ENCODE results near the gene UBE3D.
"Not testable (repeated sequence)": the region's sequence is repeated elsewhere in the genome, so short reads cannot be mapped to it uniquely, and the experiment has no call there.

The UBE3D gene

DNA sequence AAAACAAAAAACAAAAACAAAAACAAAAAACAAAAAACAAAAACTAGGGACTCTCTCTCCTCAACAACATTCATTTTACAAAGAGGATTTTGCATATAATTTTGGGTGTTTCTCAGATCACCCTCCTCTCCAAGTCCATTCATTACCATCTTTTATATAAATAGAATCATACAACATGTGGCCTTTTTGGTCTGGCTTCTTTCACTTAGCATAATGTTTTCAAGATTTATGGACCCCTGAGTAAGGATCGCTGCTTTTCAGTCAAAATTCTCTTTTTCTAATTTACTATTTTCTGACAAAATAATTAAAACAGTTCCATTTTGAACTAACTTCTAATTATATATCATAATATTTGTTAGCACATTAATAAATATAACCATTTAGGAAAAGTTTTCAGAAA lies 94.8 kb downstream of the UBE3D start:
- no peak for DNase-seq

DNA sequence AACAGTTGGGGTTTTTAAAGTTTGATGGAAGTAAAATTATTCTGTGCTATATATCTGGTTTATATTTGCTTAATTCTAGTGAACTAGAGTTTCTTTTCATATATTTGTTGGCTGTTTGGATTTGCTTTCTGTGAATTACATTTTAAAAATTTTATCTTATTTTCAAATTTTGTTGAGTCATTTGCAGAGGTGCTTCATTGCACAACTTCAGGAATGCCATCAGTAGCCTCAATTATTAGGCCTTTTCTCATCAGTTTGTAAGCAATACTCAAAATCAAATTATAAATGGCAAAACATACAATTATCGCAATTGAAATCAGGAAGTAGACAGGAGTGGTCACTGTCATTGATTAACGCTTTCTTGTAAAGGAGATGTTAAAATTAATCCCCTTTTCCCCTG lies 96.9 kb downstream of the UBE3D start:
- no peak for DNase-seq

DNA sequence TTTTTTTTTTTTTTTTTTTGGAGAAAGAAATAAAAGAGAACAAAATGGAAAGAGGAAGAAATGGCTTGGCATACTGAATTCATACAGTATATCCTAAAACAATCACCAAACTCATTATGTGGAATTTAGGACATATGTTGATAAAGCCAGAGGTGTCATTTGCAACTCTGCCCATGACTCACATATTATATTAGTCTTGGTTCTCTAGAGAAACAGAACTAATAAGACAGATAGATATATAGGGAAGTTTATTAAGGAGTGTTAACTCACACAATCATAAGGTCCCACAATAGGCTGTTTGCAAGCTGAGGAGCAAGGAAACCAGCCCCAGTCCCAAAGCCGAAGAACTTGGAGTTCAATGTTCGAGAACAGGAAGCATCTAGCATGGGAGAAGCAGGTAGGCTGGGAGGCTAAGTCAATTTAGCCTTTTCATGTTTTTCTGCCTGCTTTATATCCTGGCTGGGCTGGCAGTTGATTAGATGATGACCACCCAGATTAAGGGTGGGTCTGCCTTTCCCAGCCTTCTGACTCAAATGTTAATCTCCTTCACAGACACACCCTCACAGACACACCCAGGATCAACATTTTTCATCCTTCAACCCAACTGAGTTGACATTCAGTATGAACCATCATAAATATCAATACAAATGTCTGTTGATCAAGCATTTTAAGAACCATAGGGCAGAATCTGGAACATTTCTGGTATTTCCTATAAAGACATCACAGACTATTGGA lies 102.3 kb downstream of the UBE3D start:
- DNase-seq = no peak

DNA sequence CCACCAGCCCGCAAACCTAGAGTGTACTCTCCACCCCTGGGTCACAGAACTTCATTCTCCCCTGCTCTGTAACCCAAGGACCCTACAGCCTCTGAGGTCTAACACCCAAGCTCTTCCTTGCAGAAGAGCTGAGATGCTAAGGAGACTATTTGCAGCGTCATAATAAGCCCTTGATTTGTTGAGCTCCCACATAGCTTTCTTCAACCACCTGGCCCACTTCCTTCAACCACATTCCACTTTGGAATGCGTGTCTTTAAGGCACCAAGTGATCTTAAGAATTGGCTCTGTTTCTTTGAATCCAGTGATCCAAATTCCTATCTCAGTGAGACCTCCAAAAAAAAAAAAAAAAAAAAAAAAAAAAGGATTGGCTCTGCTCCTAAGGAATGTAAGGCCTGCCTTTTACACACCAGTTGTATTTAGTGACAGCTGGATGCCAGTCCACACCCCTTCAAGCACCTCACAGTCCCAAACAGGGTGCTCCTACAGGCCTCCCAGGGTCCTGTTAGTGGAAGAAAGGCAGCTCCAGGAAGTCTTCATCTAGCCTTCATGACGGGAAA lies 106.2 kb downstream of the UBE3D start:
- DNase-seq = no peak

DNA sequence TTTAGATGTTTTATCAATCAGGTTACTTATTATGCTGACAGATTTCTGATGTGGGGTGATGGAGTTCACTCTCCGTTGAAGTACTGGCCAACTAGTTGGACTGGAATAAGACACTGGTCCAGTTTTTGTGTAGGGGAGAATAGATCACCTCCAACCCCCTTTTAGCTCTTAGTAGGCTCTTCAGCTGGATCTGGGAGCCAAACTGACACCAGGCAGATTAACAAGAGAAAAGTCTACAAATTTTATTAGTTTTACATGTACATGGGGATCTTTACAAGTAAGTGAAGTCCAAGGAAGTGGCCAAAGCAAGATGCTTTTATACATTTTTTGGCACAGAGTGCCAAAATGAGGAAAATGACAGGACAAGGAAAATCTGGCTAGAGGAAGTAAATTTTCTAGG lies 107.1 kb downstream of the UBE3D start:
- DNase-seq = no peak

DNA sequence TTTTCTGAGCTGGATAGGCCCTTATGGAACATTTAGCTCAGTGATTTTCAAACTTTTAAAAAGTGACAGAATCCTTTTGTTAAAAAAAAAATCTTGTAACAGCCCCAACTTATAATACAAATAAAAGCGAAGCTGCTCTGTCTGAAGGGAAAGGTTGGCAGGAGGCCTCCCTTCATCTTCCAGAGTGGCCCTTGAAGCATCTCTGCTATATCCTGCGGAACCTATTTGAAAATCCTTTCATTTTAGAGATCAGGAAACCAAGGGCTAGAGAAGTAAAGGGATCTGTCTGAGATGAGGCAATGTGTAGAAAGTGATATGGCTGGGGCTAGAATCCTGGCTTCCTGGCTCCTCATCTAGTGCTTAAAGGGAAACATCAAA lies 107.8 kb downstream of the UBE3D start:
- no peak for DNase-seq

DNA sequence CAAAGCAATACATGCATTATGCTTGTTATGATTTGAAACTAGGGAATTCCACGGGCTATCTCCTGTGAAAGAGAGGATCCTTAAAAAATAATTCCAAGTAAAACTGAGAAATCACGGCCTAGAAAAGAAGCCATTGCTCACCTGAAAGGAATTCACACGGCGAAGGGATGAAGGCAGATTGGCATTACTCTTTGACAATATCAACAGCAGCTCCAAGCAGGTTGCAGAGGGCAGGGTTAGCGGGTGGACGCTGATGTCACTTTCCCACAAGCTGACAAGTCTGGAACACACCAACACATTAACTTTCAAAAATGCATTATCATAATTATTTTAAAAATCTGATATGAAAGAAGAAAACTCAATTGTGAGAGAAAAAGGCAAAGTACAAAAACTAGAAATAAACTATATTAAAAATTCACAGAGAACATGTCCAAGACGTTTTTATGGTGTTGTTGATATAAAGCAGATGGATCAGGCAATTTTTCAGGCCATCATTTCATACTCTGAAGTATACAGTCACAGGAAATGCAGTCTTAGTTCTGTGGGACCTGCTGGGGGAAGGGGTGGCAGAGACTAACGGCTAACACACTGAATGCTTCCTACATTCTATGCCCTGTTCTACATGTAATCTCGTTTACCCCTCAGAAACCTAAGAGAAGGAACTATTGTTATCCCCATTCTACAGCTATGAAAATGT lies 108.3 kb downstream of the UBE3D start:
- DNase-seq = no peak

DNA sequence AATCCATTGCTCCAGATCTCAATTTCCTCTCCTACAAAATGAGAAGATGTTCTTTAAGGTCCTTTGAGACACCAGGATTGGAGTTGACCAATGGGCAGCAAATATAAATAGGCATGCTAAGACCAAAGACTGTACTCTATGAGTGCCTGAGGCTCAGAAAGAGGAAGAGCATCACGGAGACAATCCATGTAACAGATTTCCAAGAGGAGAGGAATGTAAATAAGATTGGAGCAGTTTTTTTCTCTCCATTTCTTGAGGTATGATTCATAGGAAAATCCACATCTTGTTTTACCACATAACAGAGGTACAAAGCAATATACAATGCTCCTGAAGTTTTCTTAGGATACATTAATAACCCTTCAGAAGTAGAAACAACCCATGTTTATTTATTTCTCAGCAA lies 109.8 kb downstream of the UBE3D start:
- peak; percentile 76 for DNase-seq

DNA sequence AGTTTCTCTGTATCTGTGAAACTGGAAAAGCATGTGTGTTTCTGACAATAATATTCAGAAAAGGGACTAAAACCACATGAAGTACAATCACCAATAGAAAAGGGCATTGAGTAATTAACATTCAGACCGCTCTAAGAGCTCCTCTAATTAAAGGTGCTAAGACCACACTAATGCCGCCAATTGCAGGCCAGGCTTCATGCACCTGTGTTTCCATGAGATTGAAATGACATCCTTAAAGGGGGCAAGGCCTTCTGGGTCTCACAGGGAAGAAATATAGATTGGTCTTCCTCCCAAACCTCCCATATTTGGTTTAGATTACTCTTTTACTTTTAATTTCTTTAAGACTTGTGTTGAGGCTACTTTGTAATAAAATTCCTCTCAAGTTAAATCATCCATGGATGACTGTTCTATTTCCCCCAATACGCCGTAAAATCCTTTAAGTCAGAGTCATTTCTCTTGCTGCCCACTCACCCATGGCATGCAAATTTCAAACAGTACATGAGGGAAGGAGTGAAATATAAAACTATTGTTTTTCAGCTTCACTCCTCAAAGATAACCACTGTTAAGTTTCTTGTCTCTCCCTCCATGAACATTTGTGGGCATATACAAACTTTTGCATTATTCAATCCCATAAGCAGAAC lies 110.6 kb downstream of the UBE3D start:
- no peak for DNase-seq

DNA sequence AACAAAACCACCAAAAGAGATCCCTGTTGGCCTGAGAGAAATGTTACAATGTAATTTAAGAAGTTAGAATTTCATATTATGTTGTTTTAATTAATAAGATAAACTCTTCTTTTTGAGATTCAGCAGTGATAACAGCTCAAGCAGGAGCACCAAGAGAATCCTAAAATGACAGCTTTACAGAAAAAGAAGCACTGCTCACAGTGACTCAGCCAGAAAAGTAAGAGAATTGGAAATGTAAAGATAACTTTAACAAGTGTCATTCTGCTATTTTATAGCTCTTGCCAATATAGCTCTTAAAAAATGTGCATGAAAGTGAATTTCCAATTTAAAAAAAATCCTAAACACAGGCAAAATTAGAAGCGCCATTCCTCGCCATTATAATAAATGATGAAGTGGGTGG lies 111.3 kb downstream of the UBE3D start:
- DNase-seq = no peak

DNA sequence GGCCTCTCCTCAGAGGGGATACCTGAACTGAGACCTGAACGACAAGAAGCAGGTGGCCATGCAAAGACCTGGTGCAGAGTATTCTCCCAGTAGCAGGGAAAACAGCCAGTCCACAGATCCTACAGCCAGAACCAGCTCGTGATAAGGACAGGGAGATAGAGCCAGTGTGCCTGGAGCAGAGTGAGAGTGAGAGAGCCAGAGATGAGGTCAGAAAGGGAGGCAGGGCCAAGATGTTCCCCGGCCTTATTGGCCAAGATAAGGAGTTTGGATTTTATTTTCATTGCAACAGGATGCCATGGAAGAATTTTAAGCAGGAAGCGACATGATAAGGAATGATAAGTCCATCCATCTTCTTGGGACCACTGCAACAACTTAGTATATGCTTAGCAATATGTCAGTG lies 111.8 kb downstream of the UBE3D start:
- no peak for DNase-seq

DNA sequence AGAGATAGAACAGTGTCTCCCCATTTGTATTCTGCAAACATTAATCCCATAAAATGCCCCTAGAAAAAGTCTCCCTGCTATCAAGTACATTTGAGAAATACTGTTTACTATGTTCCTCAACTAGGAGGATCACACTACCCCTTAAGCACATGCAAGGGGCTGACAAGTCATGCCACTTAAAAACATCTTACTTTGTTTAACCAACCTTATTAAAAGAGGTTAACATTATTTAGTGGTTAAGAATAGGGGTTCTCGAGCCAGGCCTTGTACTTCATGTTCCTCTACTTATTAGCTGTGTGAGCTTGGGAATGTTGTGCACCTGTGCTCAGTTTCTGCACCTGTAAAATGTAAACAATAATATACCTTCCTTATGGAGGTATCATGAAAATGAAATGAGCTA lies 113.7 kb downstream of the UBE3D start:
- no peak for DNase-seq

DNA sequence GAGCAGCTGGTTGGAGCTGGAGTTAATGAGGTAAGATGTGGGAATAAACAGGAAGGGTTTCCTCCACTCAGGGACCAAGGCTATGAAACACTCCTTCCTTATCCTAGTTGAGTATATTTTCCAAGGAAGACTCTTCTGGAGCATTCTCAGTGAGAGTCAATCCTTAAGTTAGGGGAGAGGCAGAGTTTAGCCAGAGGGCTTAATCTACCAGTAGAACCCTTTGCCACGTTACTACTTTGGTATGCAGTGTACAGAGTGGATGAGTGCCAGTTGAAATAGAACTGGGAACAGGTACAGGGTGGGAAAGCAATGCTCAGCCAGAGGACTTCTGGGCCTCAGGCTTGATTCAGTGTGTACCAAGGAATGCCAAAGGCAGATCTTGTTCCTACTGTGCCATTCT lies 114.3 kb downstream of the UBE3D start:
- DNase-seq = no peak

DNA sequence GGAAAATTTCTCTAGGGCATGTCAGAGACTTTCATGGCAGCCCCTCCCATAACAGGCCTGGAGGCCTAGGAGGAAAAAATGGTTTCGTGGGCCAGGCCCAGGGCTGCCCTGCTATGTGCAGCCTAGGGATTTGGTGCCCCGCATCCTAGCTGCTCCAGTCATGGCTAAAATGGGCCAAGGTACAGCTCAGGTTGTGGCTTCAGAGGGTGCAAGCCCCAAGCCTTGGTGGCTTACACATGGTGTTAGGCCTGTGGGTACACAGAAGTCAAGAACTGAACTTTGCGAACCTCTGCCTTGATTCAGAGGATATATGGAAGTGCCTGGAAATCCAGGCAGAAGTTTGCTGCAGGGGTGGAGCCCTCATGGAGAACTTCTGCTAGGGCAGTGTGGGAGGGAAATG lies 134.7 kb downstream of the UBE3D start:
- DNase-seq = not testable (repeated sequence)

DNA sequence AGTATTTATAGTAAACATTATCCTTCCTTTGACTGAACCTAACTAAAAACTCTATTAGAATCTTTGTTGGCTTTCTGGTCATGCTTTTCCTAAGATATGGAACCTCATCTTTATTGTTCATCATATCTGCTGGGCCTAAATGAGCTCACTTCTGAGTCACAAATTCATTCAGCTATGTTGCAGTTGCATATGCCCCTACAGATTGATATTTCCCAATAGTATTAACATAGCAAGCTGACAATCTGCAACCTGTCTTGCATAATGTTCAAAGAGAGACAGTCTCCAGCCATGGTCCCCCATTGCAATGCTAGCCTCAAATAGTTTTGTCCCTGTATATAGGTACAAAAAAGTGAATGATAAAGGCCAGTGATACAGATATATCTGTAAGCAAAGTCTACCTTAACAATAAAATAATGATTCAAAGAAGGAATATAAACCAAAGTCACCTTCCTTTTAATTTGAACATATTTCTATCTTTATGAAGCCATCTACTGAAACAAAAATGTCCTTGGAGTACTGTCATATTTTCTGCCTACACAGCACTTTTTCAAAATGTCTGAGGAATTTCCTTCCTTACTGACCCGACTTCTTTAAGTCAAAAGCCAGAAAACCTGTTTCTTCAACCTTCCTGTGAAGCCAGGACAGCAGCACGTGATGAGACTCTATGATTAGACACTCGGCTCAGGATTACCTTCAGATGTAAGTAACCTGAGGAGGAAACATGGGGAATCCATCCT lies 140.7 kb downstream of the UBE3D start:
- DNase-seq = no peak

DNA sequence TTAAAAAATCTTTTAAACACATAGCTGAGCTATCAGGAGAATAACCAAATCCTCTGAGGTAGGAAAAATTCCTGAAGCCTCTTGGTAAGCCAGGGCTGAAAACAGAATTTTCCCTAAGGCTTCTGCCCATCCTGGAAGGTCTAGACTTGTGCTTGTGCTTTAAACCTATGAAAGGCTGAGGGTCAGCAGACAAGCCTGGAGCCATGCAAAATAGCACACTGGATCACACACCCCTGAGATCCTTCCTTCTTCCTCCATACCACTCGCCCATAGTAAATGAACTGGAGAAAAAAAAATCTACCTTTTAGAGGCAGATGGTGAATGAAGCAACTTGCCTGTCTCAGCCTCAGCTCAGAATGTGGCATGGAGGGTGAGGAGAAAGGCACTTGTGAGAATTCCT lies 144.4 kb downstream of the UBE3D start:
- no peak for DNase-seq

DNA sequence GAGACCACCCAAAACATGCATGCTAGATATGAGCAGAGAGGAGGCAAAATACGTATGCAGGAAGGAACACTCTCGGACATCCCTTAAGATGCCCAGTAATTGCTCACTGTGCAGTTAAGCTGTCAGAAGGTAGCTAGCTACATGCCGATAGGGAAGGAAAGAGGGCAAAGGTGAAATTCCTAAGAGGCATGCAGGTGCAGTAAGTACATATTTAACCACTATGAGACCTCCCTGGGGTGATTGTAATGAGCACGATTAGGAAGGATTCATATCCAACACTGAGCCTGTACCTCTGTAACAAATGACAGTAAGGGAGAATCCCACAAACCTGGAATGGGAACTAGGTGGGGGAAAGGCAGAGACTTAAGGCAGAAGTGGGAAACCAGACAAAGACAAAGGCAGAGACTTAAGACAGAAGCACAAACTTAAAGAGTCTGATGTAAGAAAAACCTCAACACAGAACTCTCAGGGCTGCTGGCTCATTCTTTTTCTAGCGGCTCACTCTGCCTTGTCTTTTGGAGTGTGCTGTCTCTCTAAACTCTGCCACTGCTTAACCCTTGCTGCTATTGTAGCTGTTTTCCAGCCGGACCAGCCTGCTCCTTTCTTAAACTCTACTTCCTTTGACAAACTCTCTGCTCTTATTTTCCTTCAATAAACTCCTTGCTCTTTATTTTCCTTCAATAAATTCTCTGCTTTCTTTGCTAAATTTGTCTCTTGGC lies 148.1 kb downstream of the UBE3D start:
- DNase-seq = no peak

DNA sequence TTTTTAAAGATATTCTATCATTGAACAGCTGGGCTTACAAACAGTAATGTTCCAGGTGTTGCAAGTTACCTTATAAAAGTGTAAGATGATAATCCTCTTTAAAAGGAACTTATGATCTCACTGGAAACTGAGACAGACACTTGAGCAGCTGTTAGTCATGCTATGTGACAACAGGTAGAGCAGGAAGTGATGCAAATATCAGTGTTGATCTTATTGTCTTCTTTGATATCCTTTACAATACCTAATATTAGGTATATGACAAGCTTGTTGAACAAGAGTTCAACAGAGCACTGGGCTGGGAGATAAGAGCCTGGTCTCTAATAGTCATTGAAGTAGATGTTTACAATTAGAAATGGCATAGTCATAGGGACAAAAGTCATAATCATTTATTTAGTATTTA lies 150.0 kb downstream of the UBE3D start:
- no peak for DNase-seq

DNA sequence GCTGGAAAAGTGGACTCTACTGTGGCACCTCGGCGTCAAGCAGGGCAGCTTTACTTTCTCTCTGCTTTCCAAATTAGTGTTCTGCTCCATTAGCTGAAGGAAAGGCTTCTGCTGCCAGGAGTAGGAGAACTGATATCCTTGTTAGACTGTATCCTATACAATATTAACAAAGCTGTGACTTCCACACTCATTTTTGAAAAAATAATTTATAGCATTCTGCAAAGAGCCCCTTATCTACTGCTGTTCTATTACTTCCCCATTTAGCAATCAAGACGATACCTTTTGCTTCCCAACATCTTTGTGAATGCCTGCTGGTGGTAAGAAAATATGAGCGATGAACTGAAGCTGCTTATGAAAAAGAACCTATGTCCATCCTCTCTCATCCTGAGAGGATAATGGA lies 151.1 kb downstream of the UBE3D start:
- DNase-seq = no peak

DNA sequence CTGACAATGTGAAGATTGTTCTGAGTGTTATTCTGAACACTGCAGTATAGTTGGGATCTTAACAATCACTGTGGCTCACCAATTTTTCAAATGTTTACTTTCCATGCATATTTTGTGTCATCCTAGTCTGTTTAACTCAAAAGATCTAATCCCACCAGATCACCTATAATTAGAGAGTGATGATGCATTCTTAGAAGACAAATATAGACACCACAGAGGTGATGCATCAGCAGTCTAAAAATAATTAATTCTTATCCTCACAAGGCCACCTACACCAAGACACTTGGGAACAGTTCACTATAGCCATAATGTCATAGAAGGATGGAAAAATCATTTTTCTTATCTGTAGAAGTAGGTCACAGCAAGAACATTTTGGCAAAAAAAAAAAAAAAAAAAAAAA lies 154.8 kb downstream of the UBE3D start:
- DNase-seq = no peak

DNA sequence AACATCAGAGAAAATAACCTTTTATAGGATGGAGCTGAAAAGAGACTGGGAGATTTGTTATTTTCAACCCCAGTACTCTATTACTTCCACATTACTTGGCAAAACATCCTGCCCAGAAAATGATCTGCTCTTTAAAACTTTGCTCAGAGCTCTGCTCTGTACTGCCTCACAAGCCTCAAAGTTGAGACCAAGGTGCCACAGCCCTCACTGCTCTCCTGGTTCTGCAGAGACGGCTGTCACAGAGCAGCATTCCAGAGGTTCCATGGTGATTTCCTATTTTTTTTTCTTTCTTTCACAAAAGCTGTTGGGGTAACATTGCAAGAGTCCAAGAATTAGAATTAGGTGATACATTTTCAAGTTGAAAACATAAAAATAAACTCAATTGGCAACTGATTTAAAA lies 155.2 kb downstream of the UBE3D start:
- DNase-seq = no peak

DNA sequence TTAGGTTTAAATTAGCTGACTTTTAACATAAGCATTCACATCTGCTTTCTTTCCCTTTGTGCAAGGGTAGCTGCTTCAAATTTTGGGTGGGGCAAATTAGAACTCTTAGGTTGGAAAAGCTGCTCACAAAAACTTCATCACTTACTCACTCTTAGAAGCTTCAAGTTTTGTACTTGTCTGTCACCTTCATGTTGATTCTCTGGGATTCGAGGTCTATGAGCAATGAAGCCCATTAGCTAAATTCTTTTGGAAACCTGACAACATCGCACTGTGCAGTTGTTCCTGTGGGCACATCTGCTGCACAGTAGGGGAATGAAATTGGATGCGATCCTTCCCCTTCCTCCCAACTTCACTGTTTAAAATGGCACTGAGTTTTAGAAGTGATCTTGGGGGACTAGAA lies 156.1 kb downstream of the UBE3D start:
- DNase-seq = no peak

DNA sequence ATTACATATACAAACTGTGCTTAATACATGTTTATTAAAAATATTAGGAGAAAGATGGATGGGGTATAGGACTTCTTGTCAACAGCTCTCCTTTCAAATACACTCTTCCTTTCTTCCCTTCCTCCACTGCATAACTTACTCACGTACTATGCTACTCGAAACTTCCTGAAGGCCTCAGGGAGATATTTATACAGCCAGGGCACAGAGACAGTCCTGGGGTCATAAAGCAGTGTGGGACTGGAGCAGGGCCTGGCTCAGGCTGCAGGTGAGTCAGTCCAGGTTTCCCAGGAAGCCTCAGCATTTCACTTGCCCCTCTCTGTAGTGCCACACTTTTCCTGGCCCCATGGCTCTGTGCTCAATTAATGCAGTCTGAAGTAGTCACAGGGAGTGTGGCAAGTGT lies 157.0 kb downstream of the UBE3D start:
- no peak for DNase-seq
